ENCODE data around the gene ATAD1.

DNA sequence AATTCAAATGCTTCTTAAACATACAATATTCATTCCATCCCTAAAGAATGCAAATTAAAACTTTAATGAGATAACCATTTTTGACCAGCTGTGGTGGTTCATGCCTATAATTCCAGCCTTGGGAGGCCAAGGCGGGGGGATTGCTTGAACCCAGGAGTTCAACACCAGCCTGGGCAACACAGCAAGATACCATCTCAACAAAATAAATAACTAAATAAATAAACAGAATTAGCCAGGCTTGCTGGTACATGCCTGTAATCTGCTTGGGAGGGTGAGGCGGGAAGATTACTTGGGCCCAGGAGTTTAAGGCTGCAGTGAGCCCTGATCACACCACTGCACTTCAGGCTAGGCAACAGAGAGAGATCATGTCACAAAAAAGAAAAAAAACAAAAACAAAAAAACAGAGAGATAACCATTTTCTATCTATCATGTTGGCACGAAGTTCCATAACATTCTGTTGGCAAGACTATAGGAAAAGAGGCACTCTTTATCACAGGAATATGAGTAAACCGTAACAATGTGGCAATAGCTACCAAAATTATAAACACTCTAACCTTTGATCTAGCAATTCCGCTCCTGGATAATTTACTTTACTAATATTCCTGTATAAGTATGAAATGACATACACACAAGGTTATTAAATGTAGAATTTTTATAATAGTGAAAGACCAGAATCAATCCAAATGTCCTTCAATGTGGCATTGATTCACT lies 52.2 kb downstream of the ATAD1 start:
- TF ChIP-seq, protein P1, sequence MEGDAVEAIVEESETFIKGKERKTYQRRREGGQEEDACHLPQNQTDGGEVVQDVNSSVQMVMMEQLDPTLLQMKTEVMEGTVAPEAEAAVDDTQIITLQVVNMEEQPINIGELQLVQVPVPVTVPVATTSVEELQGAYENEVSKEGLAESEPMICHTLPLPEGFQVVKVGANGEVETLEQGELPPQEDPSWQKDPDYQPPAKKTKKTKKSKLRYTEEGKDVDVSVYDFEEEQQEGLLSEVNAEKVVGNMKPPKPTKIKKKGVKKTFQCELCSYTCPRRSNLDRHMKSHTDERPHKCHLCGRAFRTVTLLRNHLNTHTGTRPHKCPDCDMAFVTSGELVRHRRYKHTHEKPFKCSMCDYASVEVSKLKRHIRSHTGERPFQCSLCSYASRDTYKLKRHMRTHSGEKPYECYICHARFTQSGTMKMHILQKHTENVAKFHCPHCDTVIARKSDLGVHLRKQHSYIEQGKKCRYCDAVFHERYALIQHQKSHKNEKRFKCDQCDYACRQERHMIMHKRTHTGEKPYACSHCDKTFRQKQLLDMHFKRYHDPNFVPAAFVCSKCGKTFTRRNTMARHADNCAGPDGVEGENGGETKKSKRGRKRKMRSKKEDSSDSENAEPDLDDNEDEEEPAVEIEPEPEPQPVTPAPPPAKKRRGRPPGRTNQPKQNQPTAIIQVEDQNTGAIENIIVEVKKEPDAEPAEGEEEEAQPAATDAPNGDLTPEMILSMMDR (IDR thresholded peaks at IDR 0.05; ENCODE audit: low read depth, low read length), result no peak
- TF ChIP-seq EZH2phosphoT487 (IDR thresholded peaks at IDR 0.05; ENCODE audit: low read depth), result no peak
